HEK293 (cell line): Measurements from ENCODE around the gene COQ8B.

ENCODE experiments used
- GLI2 ChIP-seq: fragments of 450-650 bp; formaldehyde crosslinking; IDR thresholded peaks from 2 replicates; pipeline ENCODE4; 2017; ENCODE audit warnings: missing biosample characterization, missing genetic modification characterization, low read depth, borderline replicate concordance
- HOXC10 ChIP-seq: sonication (generic); formaldehyde crosslinking; IDR thresholded peaks from 2 replicates; pipeline ENCODE4 v1.8.1; 2023; ENCODE audit warnings: mild to moderate bottlenecking, missing genetic modification reagents
- KLF10 ChIP-seq: fragments of 450-650 bp; IDR thresholded peaks from 2 replicates; pipeline ENCODE4 v1.5.1; 2018; ENCODE audit warnings: missing biosample characterization, mild to moderate bottlenecking, missing genetic modification characterization
- MZF1 ChIP-seq: fragments of 450-650 bp; formaldehyde crosslinking; IDR thresholded peaks from 2 replicates; pipeline ENCODE4 v1.5.1; 2017; ENCODE audit warnings: missing biosample characterization, missing genetic modification characterization, borderline replicate concordance
- OVOL3 ChIP-seq: fragments of 450-650 bp; formaldehyde crosslinking; IDR thresholded peaks from 2 replicates; pipeline ENCODE4 v1.5.1; 2016; ENCODE audit warnings: missing biosample characterization, missing genetic modification characterization
- REST ChIP-seq: fragments of 450-650 bp; formaldehyde crosslinking; IDR thresholded peaks from 2 replicates; pipeline ENCODE4 v1.5.1; 2016; ENCODE audit warnings: missing biosample characterization, missing genetic modification characterization
- SCRT1 ChIP-seq: fragments of 450-650 bp; formaldehyde crosslinking; IDR thresholded peaks from 2 replicates; pipeline ENCODE4 v1.5.1; 2016; ENCODE audit warnings: missing biosample characterization, missing genetic modification characterization, borderline replicate concordance
- SETDB1 ChIP-seq: IDR thresholded peaks from one replicate; pipeline ENCODE4 v1.6.1; 2017; ENCODE audit warnings: mild to moderate bottlenecking, low read length, moderate library complexity, mixed read lengths; ENCODE audit not compliant: insufficient read length
- SP3 ChIP-seq: fragments of 450-650 bp; formaldehyde crosslinking; IDR thresholded peaks from 2 replicates; pipeline ENCODE4 v1.5.1; 2016; ENCODE audit warnings: missing biosample characterization, missing genetic modification characterization
- ZBTB7A ChIP-seq: fragments of 450-650 bp; formaldehyde crosslinking; IDR thresholded peaks from 2 replicates; pipeline ENCODE4 v1.5.1; 2016; ENCODE audit warnings: low read depth, missing biosample characterization, missing genetic modification characterization
- ZEB2 ChIP-seq: fragments of 450-650 bp; formaldehyde crosslinking; IDR thresholded peaks from 2 replicates; pipeline ENCODE4 v1.5.1; 2016; ENCODE audit warnings: missing biosample characterization, missing genetic modification characterization
- ZFP37 ChIP-seq: fragments of 450-650 bp; formaldehyde crosslinking; IDR thresholded peaks from 2 replicates; pipeline ENCODE4 v1.5.1; 2016; ENCODE audit warnings: missing biosample characterization, missing genetic modification characterization
- ZNF132 ChIP-seq: fragments of 450-650 bp; formaldehyde crosslinking; IDR thresholded peaks from 2 replicates; pipeline ENCODE4 v1.5.1; 2017; ENCODE audit warnings: missing biosample characterization, missing genetic modification characterization, borderline replicate concordance
- ZNF202 ChIP-seq: fragments of 450-650 bp; formaldehyde crosslinking; IDR thresholded peaks from 2 replicates; pipeline ENCODE4 v1.5.1; 2016; ENCODE audit warnings: missing biosample characterization, missing genetic modification characterization, borderline replicate concordance
- ZNF274 ChIP-seq, 2 experiments: fragments of 200-500 bp in 1 of 2; fragments of 450-650 bp in 1 of 2; sonication (Bioruptor generic) in 1 of 2; formaldehyde crosslinking in 1 of 2; IDR thresholded peaks; 2 replicates each; pipeline versions ENCODE4 v1.5.1 to v1.6.1; 2014 to 2016; ENCODE audit warnings: borderline replicate concordance in 1 of 2, inconsistent platforms in 1 of 2, low read length in 1 of 2, missing biosample characterization in 1 of 2, missing genetic modification characterization in 1 of 2
- ZNF324 ChIP-seq: fragments of 450-650 bp; formaldehyde crosslinking; IDR thresholded peaks from 2 replicates; pipeline ENCODE4 v1.5.1; 2016; ENCODE audit warnings: missing biosample characterization, missing genetic modification characterization
- ZNF341 ChIP-seq: fragments of 450-650 bp; formaldehyde crosslinking; IDR thresholded peaks from 2 replicates; pipeline ENCODE4; 2016; ENCODE audit warnings: low read depth, missing biosample characterization, missing genetic modification characterization
- ZNF37A ChIP-seq: fragments of 450-650 bp; IDR thresholded peaks from 2 replicates; pipeline ENCODE4 v1.5.1; 2018; ENCODE audit warnings: missing biosample characterization, missing genetic modification characterization
- ZNF404 ChIP-seq: fragments of 450-650 bp; formaldehyde crosslinking; IDR thresholded peaks from 2 replicates; pipeline ENCODE4 v1.5.1; 2017; ENCODE audit warnings: missing biosample characterization, missing genetic modification characterization
- ZNF423 ChIP-seq: fragments of 450-650 bp; formaldehyde crosslinking; IDR thresholded peaks from 2 replicates; pipeline ENCODE4 v1.5.1; 2016; ENCODE audit warnings: missing biosample characterization, missing genetic modification characterization
- ZNF561 ChIP-seq: fragments of 450-650 bp; IDR thresholded peaks from 2 replicates; pipeline ENCODE4 v1.5.1; 2018; ENCODE audit warnings: missing biosample characterization, missing genetic modification characterization, borderline replicate concordance
- ZNF596 ChIP-seq: fragments of 450-650 bp; IDR thresholded peaks from 2 replicates; pipeline ENCODE4 v1.5.0; 2018; ENCODE audit warnings: missing biosample characterization, mild to moderate bottlenecking, missing genetic modification characterization, moderate library complexity
- ZNF600 ChIP-seq: fragments of 450-650 bp; formaldehyde crosslinking; IDR thresholded peaks from 2 replicates; pipeline ENCODE4 v1.5.1; 2016; ENCODE audit warnings: missing biosample characterization, missing genetic modification characterization
- ZNF777 ChIP-seq: fragments of 450-650 bp; formaldehyde crosslinking; IDR thresholded peaks from 2 replicates; pipeline ENCODE4 v1.5.1; 2017; ENCODE audit warnings: missing biosample characterization, missing genetic modification characterization, borderline replicate concordance
- ZNF837 ChIP-seq: fragments of 450-650 bp; formaldehyde crosslinking; IDR thresholded peaks from 2 replicates; pipeline ENCODE4 v1.5.1; 2016; ENCODE audit warnings: missing biosample characterization, missing genetic modification characterization
- ZXDB ChIP-seq: fragments of 450-650 bp; formaldehyde crosslinking; IDR thresholded peaks from 2 replicates; pipeline ENCODE4 v1.5.1; 2016; ENCODE audit warnings: missing biosample characterization, missing genetic modification characterization
- TF ChIP-seq, protein P1 (sequence below): fragments of 450-650 bp; formaldehyde crosslinking; IDR thresholded peaks from 2 replicates; pipeline ENCODE4 v1.5.1; 2016; ENCODE audit warnings: missing biosample characterization, missing genetic modification characterization
- TF ChIP-seq, protein P2 (sequence below): fragments of 450-650 bp; formaldehyde crosslinking; IDR thresholded peaks from 2 replicates; pipeline ENCODE4 v1.5.1; 2016; ENCODE audit warnings: missing biosample characterization, missing genetic modification characterization, low read depth
- TF ChIP-seq, protein P3 (sequence below): fragments of 450-650 bp; formaldehyde crosslinking; IDR thresholded peaks from 2 replicates; pipeline ENCODE4 v1.5.1; 2017; ENCODE audit warnings: missing biosample characterization, missing genetic modification characterization
- TF ChIP-seq, protein P4 (sequence below): fragments of 450-650 bp; formaldehyde crosslinking; IDR thresholded peaks from 2 replicates; pipeline ENCODE4 v1.5.1; 2016; ENCODE audit warnings: missing biosample characterization, missing genetic modification characterization
- TF ChIP-seq, protein P5 (sequence below): fragments of 450-650 bp; formaldehyde crosslinking; IDR thresholded peaks from 2 replicates; pipeline ENCODE4 v1.5.1; 2016; ENCODE audit warnings: missing biosample characterization, missing genetic modification characterization

Gene COQ8B

DNA sequence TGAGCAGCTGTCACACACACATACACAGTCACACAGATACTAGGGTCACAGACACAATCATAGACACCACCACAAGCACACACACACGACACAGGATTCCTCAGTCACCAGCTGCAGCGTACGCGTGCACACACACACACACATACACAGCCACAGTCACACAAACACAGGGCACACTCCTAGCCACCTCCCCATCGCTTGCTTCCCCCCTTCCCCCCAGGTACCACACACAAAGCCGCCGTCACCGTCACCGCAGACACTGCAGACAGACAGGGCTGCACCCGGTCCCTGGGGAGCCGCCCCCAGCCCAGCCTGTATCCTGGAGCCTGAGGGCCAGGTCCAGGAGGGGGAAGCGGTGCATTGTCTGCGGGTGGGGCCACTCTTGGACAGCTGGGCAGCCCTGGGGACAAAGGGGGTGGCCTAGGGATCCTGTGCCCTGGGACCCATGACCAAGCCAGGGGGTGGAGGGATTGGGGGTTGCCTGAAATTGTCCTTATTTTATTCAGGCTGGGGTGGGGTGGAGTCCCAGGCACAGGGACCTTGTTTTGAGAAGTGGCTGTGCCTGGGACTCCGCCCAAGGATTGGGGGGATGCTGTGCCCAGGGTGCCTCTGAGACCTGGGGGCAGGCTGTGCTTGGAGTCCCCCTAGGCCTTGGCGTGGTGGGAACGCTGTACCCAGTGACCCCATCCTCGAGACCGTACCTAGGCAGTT lies 27.2 kb downstream of the COQ8B start (continued):
- no peak for TF ChIP-seq ZNF274 (IDR thresholded peaks at IDR 0.05; ENCODE audit: low read length)
- TF ChIP-seq ZNF274 (tag by site-specific recombination; IDR thresholded peaks at IDR 0.05; ENCODE audit: borderline replicate concordance): no peak; the same call in 1 of the 2 replicates
- TF ChIP-seq, protein P1, sequence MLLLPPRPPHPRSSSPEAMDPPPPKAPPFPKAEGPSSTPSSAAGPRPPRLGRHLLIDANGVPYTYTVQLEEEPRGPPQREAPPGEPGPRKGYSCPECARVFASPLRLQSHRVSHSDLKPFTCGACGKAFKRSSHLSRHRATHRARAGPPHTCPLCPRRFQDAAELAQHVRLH (tag by site-specific recombination): no peak
- no peak for TF ChIP-seq OVOL3 (tag by site-specific recombination)
- no peak for TF ChIP-seq SETDB1
- TF ChIP-seq KLF10 (tag by site-specific recombination): no peak
- no peak for TF ChIP-seq ZNF837 (tag by site-specific recombination)
- 0 out of 2 replicates have a peak, but pooled peaks have one; percentile 15 for TF ChIP-seq SCRT1 (tag by site-specific recombination)
- no peak for TF ChIP-seq ZNF561 (tag by site-specific recombination)
- TF ChIP-seq ZBTB7A: no peak
- no peak for TF ChIP-seq ZNF600 (tag by site-specific recombination)
- TF ChIP-seq, protein P2, sequence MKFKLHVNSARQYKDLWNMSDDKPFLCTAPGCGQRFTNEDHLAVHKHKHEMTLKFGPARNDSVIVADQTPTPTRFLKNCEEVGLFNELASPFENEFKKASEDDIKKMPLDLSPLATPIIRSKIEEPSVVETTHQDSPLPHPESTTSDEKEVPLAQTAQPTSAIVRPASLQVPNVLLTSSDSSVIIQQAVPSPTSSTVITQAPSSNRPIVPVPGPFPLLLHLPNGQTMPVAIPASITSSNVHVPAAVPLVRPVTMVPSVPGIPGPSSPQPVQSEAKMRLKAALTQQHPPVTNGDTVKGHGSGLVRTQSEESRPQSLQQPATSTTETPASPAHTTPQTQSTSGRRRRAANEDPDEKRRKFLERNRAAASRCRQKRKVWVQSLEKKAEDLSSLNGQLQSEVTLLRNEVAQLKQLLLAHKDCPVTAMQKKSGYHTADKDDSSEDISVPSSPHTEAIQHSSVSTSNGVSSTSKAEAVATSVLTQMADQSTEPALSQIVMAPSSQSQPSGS: no peak
- TF ChIP-seq ZNF132 (tag by site-specific recombination): no peak
- TF ChIP-seq, protein P3, sequence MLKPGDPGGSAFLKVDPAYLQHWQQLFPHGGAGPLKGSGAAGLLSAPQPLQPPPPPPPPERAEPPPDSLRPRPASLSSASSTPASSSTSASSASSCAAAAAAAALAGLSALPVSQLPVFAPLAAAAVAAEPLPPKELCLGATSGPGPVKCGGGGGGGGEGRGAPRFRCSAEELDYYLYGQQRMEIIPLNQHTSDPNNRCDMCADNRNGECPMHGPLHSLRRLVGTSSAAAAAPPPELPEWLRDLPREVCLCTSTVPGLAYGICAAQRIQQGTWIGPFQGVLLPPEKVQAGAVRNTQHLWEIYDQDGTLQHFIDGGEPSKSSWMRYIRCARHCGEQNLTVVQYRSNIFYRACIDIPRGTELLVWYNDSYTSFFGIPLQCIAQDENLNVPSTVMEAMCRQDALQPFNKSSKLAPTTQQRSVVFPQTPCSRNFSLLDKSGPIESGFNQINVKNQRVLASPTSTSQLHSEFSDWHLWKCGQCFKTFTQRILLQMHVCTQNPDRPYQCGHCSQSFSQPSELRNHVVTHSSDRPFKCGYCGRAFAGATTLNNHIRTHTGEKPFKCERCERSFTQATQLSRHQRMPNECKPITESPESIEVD: no peak
- 0 out of 2 replicates have a peak, but pooled peaks have one; percentile 35 for TF ChIP-seq ZNF324
- no peak for TF ChIP-seq MZF1 (tag by site-specific recombination)
- TF ChIP-seq REST (tag by site-specific recombination): no peak
- TF ChIP-seq ZNF202 (tag by site-specific recombination): no peak
- TF ChIP-seq ZNF37A (tag by site-specific recombination): no peak
- TF ChIP-seq ZNF777 (tag by site-specific recombination): no peak
- no peak for TF ChIP-seq ZXDB
- no peak for TF ChIP-seq ZNF404
- TF ChIP-seq, protein P4, sequence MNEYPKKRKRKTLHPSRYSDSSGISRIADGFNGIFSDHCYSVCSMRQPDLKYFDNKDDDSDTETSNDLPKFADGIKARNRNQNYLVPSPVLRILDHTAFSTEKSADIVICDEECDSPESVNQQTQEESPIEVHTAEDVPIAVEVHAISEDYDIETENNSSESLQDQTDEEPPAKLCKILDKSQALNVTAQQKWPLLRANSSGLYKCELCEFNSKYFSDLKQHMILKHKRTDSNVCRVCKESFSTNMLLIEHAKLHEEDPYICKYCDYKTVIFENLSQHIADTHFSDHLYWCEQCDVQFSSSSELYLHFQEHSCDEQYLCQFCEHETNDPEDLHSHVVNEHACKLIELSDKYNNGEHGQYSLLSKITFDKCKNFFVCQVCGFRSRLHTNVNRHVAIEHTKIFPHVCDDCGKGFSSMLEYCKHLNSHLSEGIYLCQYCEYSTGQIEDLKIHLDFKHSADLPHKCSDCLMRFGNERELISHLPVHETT: no peak
- no peak for TF ChIP-seq GLI2 (tag by site-specific recombination)
- no peak; the same call in 1 of the 2 replicates for TF ChIP-seq ZNF423 (tag by site-specific recombination)
- no peak for TF ChIP-seq ZEB2 (tag by site-specific recombination)
- TF ChIP-seq, protein P5, sequence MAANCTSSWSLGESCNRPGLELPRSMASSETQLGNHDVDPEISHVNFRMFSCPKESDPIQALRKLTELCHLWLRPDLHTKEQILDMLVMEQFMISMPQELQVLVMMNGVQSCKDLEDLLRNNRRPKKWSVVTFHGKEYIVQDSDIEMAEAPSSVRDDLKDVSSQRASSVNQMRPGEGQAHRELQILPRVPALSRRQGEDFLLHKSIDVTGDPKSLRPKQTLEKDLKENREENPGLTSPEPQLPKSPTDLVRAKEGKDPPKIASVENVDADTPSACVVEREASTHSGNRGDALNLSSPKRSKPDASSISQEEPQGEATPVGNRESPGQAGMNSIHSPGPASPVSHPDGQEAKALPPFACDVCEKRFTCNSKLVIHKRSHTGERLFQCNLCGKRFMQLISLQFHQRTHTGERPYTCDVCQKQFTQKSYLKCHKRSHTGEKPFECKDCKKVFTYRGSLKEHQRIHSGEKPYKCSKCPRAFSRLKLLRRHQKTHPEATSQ (tag by site-specific recombination): no peak
- TF ChIP-seq HOXC10: no peak
- no peak for TF ChIP-seq ZFP37 (tag by site-specific recombination)
- TF ChIP-seq ZNF341: peak; percentile 76
- no peak for TF ChIP-seq SP3 (tag by site-specific recombination)
- no peak for TF ChIP-seq ZNF596 (tag by site-specific recombination)
